HEK293 (cell line): ENCODE measurements around the gene HID1.

ENCODE experiments used
- CTCF ChIA-PET: fragments of 350-600 bp; formaldehyde crosslinking; extraction: SDS; loops from one replicate; lab custom pipeline; 2021; ENCODE audit warnings: antibody characterized with exemption; lab: Yijun Ruan, JAX
- POLR2A ChIA-PET: fragments of 300-600 bp; formaldehyde crosslinking; extraction: SDS; loops from one replicate; lab custom pipeline; 2020; ENCODE audit warnings: antibody characterized with exemption, inconsistent platforms; lab: Yijun Ruan, JAX
- H3K27ac ChIP-seq: fragments of 200-500 bp; sonication (Bioruptor generic); 2 replicates; pipeline ENCODE4 v1.5.1; 2014; ENCODE audit warnings: low read depth, low read length, control low read depth, inconsistent platforms; ENCODE audit errors: extremely low read depth
- H3K36me3 ChIP-seq, 2 experiments: fragments of 200-500 bp in 1 of 2; sonication (Bioruptor generic) in 1 of 2; 1 replicate in 1 of 2; 2 replicates in 1 of 2; pipeline ENCODE4 v1.5.1; 2014 to 2017; ENCODE audit warnings: inconsistent platforms in 2 of 2, low read length in 2 of 2; ENCODE audit not compliant: control insufficient read depth in 2 of 2, insufficient read depth in 1 of 2
- H3K4me1 ChIP-seq: fragments of 200-500 bp; sonication (Bioruptor generic); 2 replicates; pipeline ENCODE4 v1.5.1; 2014; ENCODE audit warnings: mild to moderate bottlenecking, low read length, inconsistent platforms; ENCODE audit not compliant: control insufficient read depth, insufficient read depth
- H3K4me3 ChIP-seq: 2 replicates; pipeline ENCODE4 v1.5.1; 2011; ENCODE audit warnings: low read depth, mild to moderate bottlenecking, control low read depth, low read length, moderate library complexity
- H3K9me3 ChIP-seq: fragments of 200-500 bp; sonication (Bioruptor generic); 2 replicates; pipeline ENCODE4 v1.5.1; 2014; ENCODE audit warnings: low read depth, low read length, inconsistent platforms; ENCODE audit not compliant: control insufficient read depth, insufficient read depth
- MEIS1 ChIP-seq: sonication (generic); formaldehyde crosslinking; IDR thresholded peaks from 2 replicates; pipeline ENCODE4 v1.8.1; 2022; ENCODE audit warnings: missing genetic modification reagents, mild to moderate bottlenecking, borderline replicate concordance
- SP2 ChIP-seq: fragments of 450-650 bp; formaldehyde crosslinking; IDR thresholded peaks from 2 replicates; pipeline ENCODE4 v1.5.1; 2016; ENCODE audit warnings: missing biosample characterization, missing genetic modification characterization
- ZFHX2 ChIP-seq: fragments of 450-650 bp; formaldehyde crosslinking; conservative IDR thresholded peaks from 2 replicates; pipeline ENCODE4 v1.5.1; 2016; ENCODE audit warnings: missing biosample characterization, missing genetic modification characterization
- ZNF157 ChIP-seq: fragments of 450-650 bp; formaldehyde crosslinking; IDR thresholded peaks from 2 replicates; pipeline ENCODE4 v1.5.1; 2016; ENCODE audit warnings: missing biosample characterization, missing genetic modification characterization
- ZNF211 ChIP-seq: fragments of 450-650 bp; formaldehyde crosslinking; IDR thresholded peaks from 2 replicates; pipeline ENCODE4 v1.5.1; 2016; ENCODE audit warnings: low read depth, missing biosample characterization, missing genetic modification characterization
- ZNF292 ChIP-seq: fragments of 450-650 bp; formaldehyde crosslinking; IDR thresholded peaks from 2 replicates; pipeline ENCODE4 v1.5.1; 2016; ENCODE audit warnings: low read depth, missing biosample characterization, missing genetic modification characterization, borderline replicate concordance
- ZNF707 ChIP-seq: fragments of 450-650 bp; formaldehyde crosslinking; IDR thresholded peaks from 2 replicates; pipeline ENCODE4 v1.5.1; 2016; ENCODE audit warnings: missing biosample characterization, missing genetic modification characterization
- ZNF768 ChIP-seq: fragments of 450-650 bp; formaldehyde crosslinking; IDR thresholded peaks from 2 replicates; pipeline ENCODE4 v1.5.1; 2018; ENCODE audit warnings: missing biosample characterization, mild to moderate bottlenecking, missing genetic modification characterization
- TF ChIP-seq, protein P1 (sequence below): fragments of 450-650 bp; formaldehyde crosslinking; IDR thresholded peaks from 2 replicates; pipeline ENCODE4 v1.5.1; 2016; ENCODE audit warnings: missing biosample characterization, missing genetic modification characterization
- TF ChIP-seq, protein P2 (sequence below): fragments of 450-650 bp; formaldehyde crosslinking; IDR thresholded peaks from 2 replicates; pipeline ENCODE4 v1.5.1; 2016; ENCODE audit warnings: missing biosample characterization, missing genetic modification characterization
- TF ChIP-seq, protein P3 (sequence below): fragments of 450-650 bp; formaldehyde crosslinking; IDR thresholded peaks from 2 replicates; pipeline ENCODE4 v1.5.1; 2016; ENCODE audit warnings: missing biosample characterization, missing genetic modification characterization
- TF ChIP-seq, protein P4 (sequence below): IDR thresholded peaks from 2 replicates; pipeline ENCODE4 v1.6.1; 2011; ENCODE audit warnings: mild to moderate bottlenecking, low read depth, low read length, borderline replicate concordance
- TF ChIP-seq, protein P5 (sequence below): fragments of 450-650 bp; formaldehyde crosslinking; IDR thresholded peaks from 2 replicates; pipeline ENCODE4 v1.5.1; 2016; ENCODE audit warnings: missing biosample characterization, missing genetic modification characterization
- TF ChIP-seq, protein P6 (sequence below): fragments of 450-650 bp; IDR thresholded peaks from 2 replicates; pipeline ENCODE4 v1.5.1; 2018; ENCODE audit warnings: missing biosample characterization, missing genetic modification characterization
- TF ChIP-seq, protein P7 (sequence below): fragments of 450-650 bp; formaldehyde crosslinking; IDR thresholded peaks from 2 replicates; pipeline ENCODE4 v1.5.1; 2016; ENCODE audit warnings: missing biosample characterization, missing genetic modification characterization

The HID1 gene

DNA sequence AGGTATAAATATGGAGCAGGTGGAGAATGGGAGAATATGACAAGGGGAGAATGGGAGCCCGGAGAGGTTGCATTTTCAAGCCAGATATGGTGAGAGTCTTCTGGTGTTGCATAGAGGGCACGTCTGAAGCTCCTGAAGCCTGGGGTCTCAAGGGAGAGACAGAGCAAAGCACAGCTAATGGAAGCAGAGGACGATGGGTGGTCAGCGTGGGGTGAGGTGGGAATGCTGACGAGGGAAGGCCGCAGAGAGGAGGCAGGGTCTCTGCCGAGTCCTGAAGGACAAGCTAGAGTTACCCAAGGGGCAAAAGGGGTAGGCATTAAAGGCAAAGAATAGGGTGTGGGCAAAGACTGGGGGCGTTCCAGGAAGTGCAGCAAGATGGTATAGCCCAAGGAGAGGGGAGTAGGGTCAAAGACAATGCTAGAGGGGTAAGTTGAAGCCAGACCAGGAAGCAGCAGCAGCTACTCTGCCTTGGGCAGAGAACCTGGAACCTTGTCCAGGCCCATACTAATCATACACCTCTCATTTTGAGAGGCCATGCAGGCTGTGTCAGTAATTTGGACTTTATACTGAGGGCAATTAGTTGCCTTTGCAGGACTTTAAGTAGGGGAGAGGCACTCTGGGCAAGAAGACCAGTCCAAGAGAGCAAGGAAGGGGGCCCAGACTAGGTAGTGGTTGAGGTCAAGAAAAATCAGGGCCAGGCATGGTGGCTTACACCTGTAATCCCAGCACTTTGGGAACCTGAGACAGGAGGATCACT is 34.2 kb downstream of the HID1 start:
- no peak for TF ChIP-seq MEIS1 (CRISPR knock-in tag)
- TF ChIP-seq, protein P1, sequence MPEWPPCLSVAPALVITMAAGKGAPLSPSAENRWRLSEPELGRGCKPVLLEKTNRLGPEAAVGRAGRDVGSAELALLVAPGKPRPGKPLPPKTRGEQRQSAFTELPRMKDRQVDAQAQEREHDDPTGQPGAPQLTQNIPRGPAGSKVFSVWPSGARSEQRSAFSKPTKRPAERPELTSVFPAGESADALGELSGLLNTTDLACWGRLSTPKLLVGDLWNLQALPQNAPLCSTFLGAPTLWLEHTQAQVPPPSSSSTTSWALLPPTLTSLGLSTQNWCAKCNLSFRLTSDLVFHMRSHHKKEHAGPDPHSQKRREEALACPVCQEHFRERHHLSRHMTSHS: no peak
- TF ChIP-seq ZNF157 (tag by site-specific recombination): no peak
- TF ChIP-seq, protein P2, sequence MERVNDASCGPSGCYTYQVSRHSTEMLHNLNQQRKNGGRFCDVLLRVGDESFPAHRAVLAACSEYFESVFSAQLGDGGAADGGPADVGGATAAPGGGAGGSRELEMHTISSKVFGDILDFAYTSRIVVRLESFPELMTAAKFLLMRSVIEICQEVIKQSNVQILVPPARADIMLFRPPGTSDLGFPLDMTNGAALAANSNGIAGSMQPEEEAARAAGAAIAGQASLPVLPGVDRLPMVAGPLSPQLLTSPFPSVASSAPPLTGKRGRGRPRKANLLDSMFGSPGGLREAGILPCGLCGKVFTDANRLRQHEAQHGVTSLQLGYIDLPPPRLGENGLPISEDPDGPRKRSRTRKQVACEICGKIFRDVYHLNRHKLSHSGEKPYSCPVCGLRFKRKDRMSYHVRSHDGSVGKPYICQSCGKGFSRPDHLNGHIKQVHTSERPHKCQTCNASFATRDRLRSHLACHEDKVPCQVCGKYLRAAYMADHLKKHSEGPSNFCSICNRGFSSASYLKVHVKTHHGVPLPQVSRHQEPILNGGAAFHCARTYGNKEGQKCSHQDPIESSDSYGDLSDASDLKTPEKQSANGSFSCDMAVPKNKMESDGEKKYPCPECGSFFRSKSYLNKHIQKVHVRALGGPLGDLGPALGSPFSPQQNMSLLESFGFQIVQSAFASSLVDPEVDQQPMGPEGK (tag by site-specific recombination): no peak
- TF ChIP-seq ZNF768 (tag by site-specific recombination): no peak
- TF ChIP-seq, protein P3, sequence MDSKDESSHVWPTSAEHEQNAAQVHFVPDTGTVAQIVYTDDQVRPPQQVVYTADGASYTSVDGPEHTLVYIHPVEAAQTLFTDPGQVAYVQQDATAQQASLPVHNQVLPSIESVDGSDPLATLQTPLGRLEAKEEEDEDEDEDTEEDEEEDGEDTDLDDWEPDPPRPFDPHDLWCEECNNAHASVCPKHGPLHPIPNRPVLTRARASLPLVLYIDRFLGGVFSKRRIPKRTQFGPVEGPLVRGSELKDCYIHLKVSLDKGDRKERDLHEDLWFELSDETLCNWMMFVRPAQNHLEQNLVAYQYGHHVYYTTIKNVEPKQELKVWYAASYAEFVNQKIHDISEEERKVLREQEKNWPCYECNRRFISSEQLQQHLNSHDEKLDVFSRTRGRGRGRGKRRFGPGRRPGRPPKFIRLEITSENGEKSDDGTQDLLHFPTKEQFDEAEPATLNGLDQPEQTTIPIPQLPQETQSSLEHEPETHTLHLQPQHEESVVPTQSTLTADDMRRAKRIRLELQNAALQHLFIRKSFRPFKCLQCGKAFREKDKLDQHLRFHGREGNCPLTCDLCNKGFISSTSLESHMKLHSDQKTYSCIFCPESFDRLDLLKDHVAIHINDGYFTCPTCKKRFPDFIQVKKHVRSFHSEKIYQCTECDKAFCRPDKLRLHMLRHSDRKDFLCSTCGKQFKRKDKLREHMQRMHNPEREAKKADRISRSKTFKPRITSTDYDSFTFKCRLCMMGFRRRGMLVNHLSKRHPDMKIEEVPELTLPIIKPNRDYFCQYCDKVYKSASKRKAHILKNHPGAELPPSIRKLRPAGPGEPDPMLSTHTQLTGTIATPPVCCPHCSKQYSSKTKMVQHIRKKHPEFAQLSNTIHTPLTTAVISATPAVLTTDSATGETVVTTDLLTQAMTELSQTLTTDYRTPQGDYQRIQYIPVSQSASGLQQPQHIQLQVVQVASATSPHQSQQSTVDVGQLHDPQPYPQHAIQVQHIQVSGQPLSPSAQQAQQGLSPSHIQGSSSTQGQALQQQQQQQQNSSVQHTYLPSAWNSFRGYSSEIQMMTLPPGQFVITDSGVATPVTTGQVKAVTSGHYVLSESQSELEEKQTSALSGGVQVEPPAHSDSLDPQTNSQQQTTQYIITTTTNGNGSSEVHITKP (tag by site-specific recombination): peak; percentile 71; the same call in 1 of the 2 replicates
- H3K4me1 ChIP-seq: no peaks in the 10 kb centered on the region
- H3K36me3 ChIP-seq: no peaks in the 10 kb centered on the region
- CTCF ChIA-PET: interaction anchor here (0.8 to 1.4 kb wide), 2 partner anchors 22 to 663 kb away, joined by 3 to 5 read pairs; no protein-coding TSS in a partner anchor
- no peak overlapping the region for H3K4me3 ChIP-seq
- H3K9me3 ChIP-seq: no peaks in the 10 kb centered on the region
- POLR2A ChIA-PET: interaction anchor here (0.8 kb wide), 1 partner anchor 65 kb away, joined by 4 read pairs; the partner anchor contains the start of gene FDXR
- no peak overlapping the region for H3K27ac ChIP-seq

DNA sequence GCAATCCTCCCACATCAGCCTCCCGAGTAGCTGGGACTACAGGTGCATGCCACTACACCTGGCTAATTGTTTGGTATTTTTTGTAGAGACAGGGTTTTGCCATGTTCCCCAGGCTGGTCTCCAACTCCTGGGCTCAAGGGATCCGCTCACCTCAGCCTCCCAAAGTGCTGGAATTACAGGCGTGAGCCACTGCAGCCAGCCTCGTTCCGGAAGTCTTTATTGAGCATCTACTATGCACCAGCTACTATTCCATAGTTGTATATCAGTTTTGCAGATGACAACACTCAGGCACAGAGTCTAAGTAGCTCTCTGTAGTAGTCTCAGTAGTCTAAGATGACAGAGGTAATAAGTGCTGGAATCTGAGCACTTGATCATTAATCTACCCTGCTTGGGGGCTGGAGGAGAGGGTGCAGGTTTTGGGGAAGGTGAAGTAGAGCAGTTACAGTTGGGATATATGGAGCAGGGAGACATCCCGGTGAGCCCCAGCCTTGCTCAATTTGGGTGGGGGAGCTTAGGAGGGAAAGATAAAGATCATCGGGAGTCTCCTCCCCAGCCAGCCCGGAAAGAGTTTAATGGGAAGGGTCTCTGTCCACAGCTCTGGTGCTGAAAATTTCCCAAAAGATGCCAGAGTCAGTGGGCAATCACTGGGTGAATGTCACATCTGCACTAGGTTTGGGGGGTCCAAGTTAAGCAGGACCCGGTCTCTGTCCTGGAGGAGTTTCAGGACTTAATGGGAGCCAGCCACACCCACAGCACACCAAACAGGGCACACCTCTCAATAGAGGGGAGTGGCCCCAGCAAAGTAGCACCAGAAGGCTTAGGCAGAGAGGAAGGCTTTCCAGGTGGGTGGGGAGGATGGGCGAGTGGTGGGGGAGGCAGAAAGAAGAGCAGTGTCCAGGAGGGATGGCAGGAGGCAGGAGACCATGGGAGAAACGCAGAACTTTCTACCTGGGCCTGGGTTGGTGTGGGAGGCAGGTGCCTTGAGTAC is 35.2 kb downstream of the HID1 start:
- Histone ChIP-seq H3K27ac (no peak overlapping the region), H3K4me3 (no peak overlapping the region), H3K4me1 (no peaks in the 10 kb centered on the region), H3K36me3 (no peaks in the 10 kb centered on the region), H3K9me3 (no peaks in the 10 kb centered on the region)
- CTCF ChIA-PET: interaction anchor here (0.7 to 1.3 kb wide), 6 partner anchors 13 to 664 kb away, joined by 3 to 5 read pairs (median 3); partner anchors contain the start of gene OTOP2
- POLR2A ChIA-PET: no interaction called here
- TF ChIP-seq, protein P4, sequence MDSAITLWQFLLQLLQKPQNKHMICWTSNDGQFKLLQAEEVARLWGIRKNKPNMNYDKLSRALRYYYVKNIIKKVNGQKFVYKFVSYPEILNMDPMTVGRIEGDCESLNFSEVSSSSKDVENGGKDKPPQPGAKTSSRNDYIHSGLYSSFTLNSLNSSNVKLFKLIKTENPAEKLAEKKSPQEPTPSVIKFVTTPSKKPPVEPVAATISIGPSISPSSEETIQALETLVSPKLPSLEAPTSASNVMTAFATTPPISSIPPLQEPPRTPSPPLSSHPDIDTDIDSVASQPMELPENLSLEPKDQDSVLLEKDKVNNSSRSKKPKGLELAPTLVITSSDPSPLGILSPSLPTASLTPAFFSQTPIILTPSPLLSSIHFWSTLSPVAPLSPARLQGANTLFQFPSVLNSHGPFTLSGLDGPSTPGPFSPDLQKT: no peak
- TF ChIP-seq, protein P5, sequence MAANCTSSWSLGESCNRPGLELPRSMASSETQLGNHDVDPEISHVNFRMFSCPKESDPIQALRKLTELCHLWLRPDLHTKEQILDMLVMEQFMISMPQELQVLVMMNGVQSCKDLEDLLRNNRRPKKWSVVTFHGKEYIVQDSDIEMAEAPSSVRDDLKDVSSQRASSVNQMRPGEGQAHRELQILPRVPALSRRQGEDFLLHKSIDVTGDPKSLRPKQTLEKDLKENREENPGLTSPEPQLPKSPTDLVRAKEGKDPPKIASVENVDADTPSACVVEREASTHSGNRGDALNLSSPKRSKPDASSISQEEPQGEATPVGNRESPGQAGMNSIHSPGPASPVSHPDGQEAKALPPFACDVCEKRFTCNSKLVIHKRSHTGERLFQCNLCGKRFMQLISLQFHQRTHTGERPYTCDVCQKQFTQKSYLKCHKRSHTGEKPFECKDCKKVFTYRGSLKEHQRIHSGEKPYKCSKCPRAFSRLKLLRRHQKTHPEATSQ (tag by site-specific recombination): no peak
- no peak for TF ChIP-seq ZNF707
- TF ChIP-seq, protein P6, sequence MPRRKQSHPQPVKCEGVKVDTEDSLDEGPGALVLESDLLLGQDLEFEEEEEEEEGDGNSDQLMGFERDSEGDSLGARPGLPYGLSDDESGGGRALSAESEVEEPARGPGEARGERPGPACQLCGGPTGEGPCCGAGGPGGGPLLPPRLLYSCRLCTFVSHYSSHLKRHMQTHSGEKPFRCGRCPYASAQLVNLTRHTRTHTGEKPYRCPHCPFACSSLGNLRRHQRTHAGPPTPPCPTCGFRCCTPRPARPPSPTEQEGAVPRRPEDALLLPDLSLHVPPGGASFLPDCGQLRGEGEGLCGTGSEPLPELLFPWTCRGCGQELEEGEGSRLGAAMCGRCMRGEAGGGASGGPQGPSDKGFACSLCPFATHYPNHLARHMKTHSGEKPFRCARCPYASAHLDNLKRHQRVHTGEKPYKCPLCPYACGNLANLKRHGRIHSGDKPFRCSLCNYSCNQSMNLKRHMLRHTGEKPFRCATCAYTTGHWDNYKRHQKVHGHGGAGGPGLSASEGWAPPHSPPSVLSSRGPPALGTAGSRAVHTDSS: no peak
- TF ChIP-seq, protein P7, sequence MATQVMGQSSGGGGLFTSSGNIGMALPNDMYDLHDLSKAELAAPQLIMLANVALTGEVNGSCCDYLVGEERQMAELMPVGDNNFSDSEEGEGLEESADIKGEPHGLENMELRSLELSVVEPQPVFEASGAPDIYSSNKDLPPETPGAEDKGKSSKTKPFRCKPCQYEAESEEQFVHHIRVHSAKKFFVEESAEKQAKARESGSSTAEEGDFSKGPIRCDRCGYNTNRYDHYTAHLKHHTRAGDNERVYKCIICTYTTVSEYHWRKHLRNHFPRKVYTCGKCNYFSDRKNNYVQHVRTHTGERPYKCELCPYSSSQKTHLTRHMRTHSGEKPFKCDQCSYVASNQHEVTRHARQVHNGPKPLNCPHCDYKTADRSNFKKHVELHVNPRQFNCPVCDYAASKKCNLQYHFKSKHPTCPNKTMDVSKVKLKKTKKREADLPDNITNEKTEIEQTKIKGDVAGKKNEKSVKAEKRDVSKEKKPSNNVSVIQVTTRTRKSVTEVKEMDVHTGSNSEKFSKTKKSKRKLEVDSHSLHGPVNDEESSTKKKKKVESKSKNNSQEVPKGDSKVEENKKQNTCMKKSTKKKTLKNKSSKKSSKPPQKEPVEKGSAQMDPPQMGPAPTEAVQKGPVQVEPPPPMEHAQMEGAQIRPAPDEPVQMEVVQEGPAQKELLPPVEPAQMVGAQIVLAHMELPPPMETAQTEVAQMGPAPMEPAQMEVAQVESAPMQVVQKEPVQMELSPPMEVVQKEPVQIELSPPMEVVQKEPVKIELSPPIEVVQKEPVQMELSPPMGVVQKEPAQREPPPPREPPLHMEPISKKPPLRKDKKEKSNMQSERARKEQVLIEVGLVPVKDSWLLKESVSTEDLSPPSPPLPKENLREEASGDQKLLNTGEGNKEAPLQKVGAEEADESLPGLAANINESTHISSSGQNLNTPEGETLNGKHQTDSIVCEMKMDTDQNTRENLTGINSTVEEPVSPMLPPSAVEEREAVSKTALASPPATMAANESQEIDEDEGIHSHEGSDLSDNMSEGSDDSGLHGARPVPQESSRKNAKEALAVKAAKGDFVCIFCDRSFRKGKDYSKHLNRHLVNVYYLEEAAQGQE (tag by site-specific recombination): peak; percentile 96
- no peak for TF ChIP-seq ZNF211 (tag by site-specific recombination)
- no peak for TF ChIP-seq ZNF292 (tag by site-specific recombination)
- TF ChIP-seq SP2: no peak
- TF ChIP-seq ZFHX2 (tag by site-specific recombination): 0 out of 2 replicates have a peak, but pooled peaks have one; percentile 15
